Keratinocyte (primary cell): Measurements from ENCODE around the gene LMOD1. TPM values are rescaled to one million over a fixed set of nuclear protein-coding genes. Genes with fewer than 3 reads are reported as not detected.

Experiments
- DNase-seq: peaks from one replicate; pipeline ENCODE4 v3.0.0-alpha.2; 2011; ENCODE audit warnings: low read depth, missing footprints, low spot score
- FAIRE-seq: peaks from 2 replicates; lab custom pipeline; 2011; peaks lifted over from hg19 to GRCh38; lab: Jason Lieb, UNC
- H2AFZ ChIP-seq: 2 replicates; pipeline ENCODE4 v1.6.0; 2012; ENCODE audit warnings: low read length, control low read depth, inconsistent platforms; ENCODE audit not compliant: control insufficient read depth
- H3K27ac ChIP-seq: 2 replicates; pipeline ENCODE4 v1.5.1; 2011; ENCODE audit warnings: low read length; ENCODE audit not compliant: control insufficient read depth, insufficient read depth
- H3K27me3 ChIP-seq: 3 replicates; pipeline ENCODE4 v1.6.0; 2011; ENCODE audit warnings: low read length; ENCODE audit not compliant: control insufficient read depth, insufficient read depth; ENCODE audit errors: extremely low read depth
- H3K36me3 ChIP-seq, 2 experiments: 2 replicates in 1 of 2; 3 replicates in 1 of 2; pipeline ENCODE4 v1.5.1; 2011; ENCODE audit warnings: low read length in 2 of 2, mild to moderate bottlenecking in 1 of 2; ENCODE audit not compliant: control insufficient read depth in 2 of 2, insufficient read depth in 2 of 2; ENCODE audit errors: extremely low read depth in 1 of 2
- H3K4me1 ChIP-seq: 3 replicates; pipeline ENCODE4 v1.5.1; 2011; ENCODE audit warnings: low read length; ENCODE audit not compliant: control insufficient read depth, insufficient read depth; ENCODE audit errors: extremely low read depth
- H3K4me2 ChIP-seq: 3 replicates; pipeline ENCODE4 v1.6.0; 2011; ENCODE audit warnings: low read depth, low read length; ENCODE audit not compliant: control insufficient read depth, insufficient read depth; ENCODE audit errors: extremely low read depth
- H3K4me3 ChIP-seq, 3 experiments: fragments of 200-600 bp in 1 of 3; sonication (generic) in 1 of 3; 2 replicates in 2 of 3; 3 replicates in 1 of 3; pipeline ENCODE4 v1.5.1; 2011 to 2016; ENCODE audit warnings: low read length in 3 of 3, mild to moderate bottlenecking in 3 of 3, control low read depth in 2 of 3, inconsistent platforms in 1 of 3, low read depth in 1 of 3, mixed read lengths in 1 of 3, mixed run types in 1 of 3, moderate library complexity in 1 of 3; ENCODE audit not compliant: control insufficient read depth in 2 of 3, insufficient read depth in 2 of 3; ENCODE audit errors: extremely low read depth in 1 of 3
- H3K79me2 ChIP-seq: 2 replicates; pipeline ENCODE4 v1.6.0; 2012; ENCODE audit warnings: low read length; ENCODE audit not compliant: control insufficient read depth, insufficient read depth
- H3K9ac ChIP-seq: 3 replicates; pipeline ENCODE4 v1.6.0; 2011; ENCODE audit warnings: low read length; ENCODE audit not compliant: control insufficient read depth, insufficient read depth; ENCODE audit errors: extremely low read depth
- H3K9me1 ChIP-seq: 3 replicates; pipeline ENCODE4 v1.6.0; 2011; ENCODE audit warnings: low read length; ENCODE audit not compliant: control insufficient read depth, insufficient read depth; ENCODE audit errors: extremely low read depth
- H3K9me3 ChIP-seq: 2 replicates; pipeline ENCODE4 v1.5.1; 2012; ENCODE audit warnings: low read depth, low read length; ENCODE audit not compliant: control insufficient read depth
- H4K20me1 ChIP-seq: 3 replicates; pipeline ENCODE4 v1.6.0; 2011; ENCODE audit warnings: low read length; ENCODE audit not compliant: control insufficient read depth, insufficient read depth; ENCODE audit errors: extremely low read depth
- EZH2 ChIP-seq: IDR thresholded peaks from one replicate; pipeline ENCODE4 v1.6.1; 2012; ENCODE audit warnings: inconsistent platforms, mild to moderate bottlenecking, low read length, moderate library complexity
- dilution Hi-C: fragments of 300-500 bp; cut with MboI; formaldehyde crosslinking; loops from one replicate; pipeline ENCODE4 v1.7.0; 2020; ENCODE audit warnings: low sequenced_read_pairs; ENCODE audit not compliant: extremely low pct_ligation_motif_present
- polyA plus RNA-seq, 5 experiments: library from polyadenylated mRNA; depleted of rRNA in 3 of 5; stranded (reverse) in 3 of 5; stranded (forward) in 1 of 5; unstranded in 1 of 5; fragments of >200 nt; gene quantifications; 1 replicate in 1 of 5; 2 replicates in 3 of 5; 3 replicates in 1 of 5; pipeline versions ENCODE4 v1.2.1 to v1.2.3, GENCODE V29; 2011 to 2012; ENCODE audit warnings: missing spikeins in 2 of 5, low read depth in 1 of 5, low replicate concordance in 1 of 5
- TF ChIP-seq, protein P1 (sequence below), 3 experiments: IDR thresholded peaks in 1 of 3; conservative IDR thresholded peaks in 1 of 3; optimal IDR thresholded peaks in 1 of 3; 2 replicates in 2 of 3; 3 replicates in 1 of 3; pipeline versions ENCODE3 to v1.5.1; 2011; ENCODE audit warnings: low read length in 3 of 3, mild to moderate bottlenecking in 3 of 3, moderate library complexity in 2 of 3, control low read depth in 1 of 3, inconsistent platforms in 1 of 3; ENCODE audit not compliant: insufficient read depth in 2 of 3; ENCODE audit errors: extremely low read depth in 1 of 3

The LMOD1 gene
- polyA plus RNA-seq, 1 donor (not counting 4 experiments of a cell fraction or from before 2014, with no cell fraction given): not detected

GRCh38 chr1:201928266-201928665 lies 18.1 kb downstream of the LMOD1 start:
- Histone ChIP-seq H3K4me3 (no peak overlapping the region), H3K9me1 (no peaks in the 10 kb centered on the region), H3K36me3 (no peaks in the 10 kb centered on the region), H2AFZ (no peak overlapping the region), H3K9ac (no peak overlapping the region), H3K27me3 (no peaks in the 10 kb centered on the region), H3K27ac (no peak overlapping the region), H3K9me3 (no peaks in the 10 kb centered on the region), H3K4me1 (no peaks in the 10 kb centered on the region), H4K20me1 (no peaks in the 10 kb centered on the region), H3K79me2 (no peaks in the 10 kb centered on the region), H3K4me2 (no peak overlapping the region)
- FAIRE-seq (no peak), DNase-seq (no peak)
- dilution Hi-C loops: no loop called here
- TF ChIP-seq EZH2: no peak
- TF ChIP-seq, protein P1, sequence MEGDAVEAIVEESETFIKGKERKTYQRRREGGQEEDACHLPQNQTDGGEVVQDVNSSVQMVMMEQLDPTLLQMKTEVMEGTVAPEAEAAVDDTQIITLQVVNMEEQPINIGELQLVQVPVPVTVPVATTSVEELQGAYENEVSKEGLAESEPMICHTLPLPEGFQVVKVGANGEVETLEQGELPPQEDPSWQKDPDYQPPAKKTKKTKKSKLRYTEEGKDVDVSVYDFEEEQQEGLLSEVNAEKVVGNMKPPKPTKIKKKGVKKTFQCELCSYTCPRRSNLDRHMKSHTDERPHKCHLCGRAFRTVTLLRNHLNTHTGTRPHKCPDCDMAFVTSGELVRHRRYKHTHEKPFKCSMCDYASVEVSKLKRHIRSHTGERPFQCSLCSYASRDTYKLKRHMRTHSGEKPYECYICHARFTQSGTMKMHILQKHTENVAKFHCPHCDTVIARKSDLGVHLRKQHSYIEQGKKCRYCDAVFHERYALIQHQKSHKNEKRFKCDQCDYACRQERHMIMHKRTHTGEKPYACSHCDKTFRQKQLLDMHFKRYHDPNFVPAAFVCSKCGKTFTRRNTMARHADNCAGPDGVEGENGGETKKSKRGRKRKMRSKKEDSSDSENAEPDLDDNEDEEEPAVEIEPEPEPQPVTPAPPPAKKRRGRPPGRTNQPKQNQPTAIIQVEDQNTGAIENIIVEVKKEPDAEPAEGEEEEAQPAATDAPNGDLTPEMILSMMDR (optimal IDR thresholded peaks at IDR 0.05 in 1 of 3, IDR thresholded peaks at IDR 0.05 in 1 of 3, conservative IDR thresholded peaks at IDR 0.05 in 1 of 3; ENCODE audit: extremely low read depth in 1 of 3, insufficient read depth in 2 of 3, low read length in 3 of 3): no peak

DNA sequence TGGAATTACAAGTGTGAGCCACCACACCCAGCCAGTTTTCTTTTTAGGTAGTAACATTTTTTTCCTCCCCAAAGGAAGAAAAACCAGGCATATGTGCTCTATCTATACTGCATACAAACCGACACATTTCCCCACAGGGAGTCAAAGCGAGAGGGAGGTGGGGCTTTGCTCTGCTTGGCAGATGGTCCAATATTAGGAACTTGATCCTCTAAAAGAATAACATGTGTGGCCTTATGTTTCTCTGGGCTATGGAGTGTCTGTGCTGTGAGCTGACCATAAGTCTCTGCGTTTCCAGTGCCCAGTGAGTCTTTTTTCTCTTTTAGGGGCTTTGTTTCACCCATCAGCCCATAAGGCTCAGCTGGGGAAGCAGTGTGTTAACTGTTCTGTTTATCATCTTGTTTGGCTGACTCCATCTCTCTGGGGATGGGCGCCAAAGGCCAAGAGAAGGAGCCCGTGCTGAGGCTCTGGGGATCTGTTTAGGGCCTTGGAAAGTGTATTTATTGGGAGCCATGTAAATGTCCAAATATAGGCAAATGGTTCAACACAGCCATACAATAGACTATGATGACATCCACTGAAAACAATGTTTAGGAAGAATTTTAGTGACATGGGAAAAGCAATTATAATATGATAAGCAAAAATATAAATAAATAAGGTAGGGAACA lies 20.2 kb downstream of the LMOD1 start:
- TF ChIP-seq, protein P1 (optimal IDR thresholded peaks at IDR 0.05 in 1 of 3, IDR thresholded peaks at IDR 0.05 in 1 of 3, conservative IDR thresholded peaks at IDR 0.05 in 1 of 3; ENCODE audit: extremely low read depth in 1 of 3, insufficient read depth in 2 of 3, low read length in 3 of 3): no peak
- TF ChIP-seq EZH2: no peak
- Histone ChIP-seq H3K4me3 (no peak overlapping the region), H3K9me3 (no peaks in the 10 kb centered on the region), H3K27me3 (no peaks in the 10 kb centered on the region), H3K4me1 (no peaks in the 10 kb centered on the region), H3K36me3 (no peaks in the 10 kb centered on the region), H2AFZ (no peak overlapping the region), H4K20me1 (no peaks in the 10 kb centered on the region), H3K9ac (no peak overlapping the region), H3K9me1 (no peaks in the 10 kb centered on the region), H3K27ac (no peak overlapping the region), H3K4me2 (no peak overlapping the region), H3K79me2 (no peaks in the 10 kb centered on the region)
- no peak for DNase-seq
- dilution Hi-C loops: no loop called here
- no peak for FAIRE-seq
